Stimulated activated naive CD8-positive, alpha-beta T cell treated with anti-CD3 and anti-CD28 coated beads, Interleukin-15, Interleukin-2, amounts not matched to agents 100 ng/mL and 50 ng/mL, for 24 hours (primary cell): ENCODE results near the gene JAKMIP2.

Experiments
- H3K27ac Mint-ChIP-seq: one replicate; pipeline ENCODE4 v1.8.0; 2021; ENCODE audit warnings: mild to moderate bottlenecking, mixed read lengths
- H3K27me3 Mint-ChIP-seq: one replicate; pipeline ENCODE4 v1.8.0; 2021; ENCODE audit warnings: mixed read lengths
- H3K36me3 Mint-ChIP-seq: one replicate; pipeline ENCODE4 v1.8.0; 2021; ENCODE audit warnings: low read depth, mixed read lengths
- H3K4me1 Mint-ChIP-seq: one replicate; pipeline ENCODE4 v1.8.0; 2021; ENCODE audit warnings: low read depth, mixed read lengths
- H3K4me3 Mint-ChIP-seq: one replicate; pipeline ENCODE4 v1.8.0; 2021; ENCODE audit warnings: mild to moderate bottlenecking, mixed read lengths
- H3K9me3 Mint-ChIP-seq: one replicate; pipeline ENCODE4 v1.8.0; 2021; ENCODE audit warnings: mixed read lengths

Gene JAKMIP2

DNA sequence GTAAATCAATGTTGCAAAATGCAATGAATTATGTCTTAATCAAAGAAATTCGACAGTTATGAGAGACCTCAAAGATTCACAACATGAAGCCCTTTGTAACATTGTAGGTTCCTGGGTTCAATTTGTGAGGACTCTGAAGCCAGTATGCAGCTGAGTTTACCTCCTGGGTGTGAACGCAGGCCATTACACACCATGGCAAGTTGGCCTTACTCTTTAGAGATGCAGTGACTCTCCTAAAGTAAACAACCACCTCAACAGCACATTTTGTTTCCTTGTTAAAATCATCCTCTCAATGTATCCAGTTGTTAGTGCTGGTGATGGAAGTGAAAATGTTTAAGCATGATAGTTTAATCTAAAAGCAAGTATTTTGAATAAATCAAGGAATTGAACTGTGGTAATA is 73.8 kb downstream of the JAKMIP2 start:
- no peak overlapping the region for H3K4me3 Mint-ChIP-seq

DNA sequence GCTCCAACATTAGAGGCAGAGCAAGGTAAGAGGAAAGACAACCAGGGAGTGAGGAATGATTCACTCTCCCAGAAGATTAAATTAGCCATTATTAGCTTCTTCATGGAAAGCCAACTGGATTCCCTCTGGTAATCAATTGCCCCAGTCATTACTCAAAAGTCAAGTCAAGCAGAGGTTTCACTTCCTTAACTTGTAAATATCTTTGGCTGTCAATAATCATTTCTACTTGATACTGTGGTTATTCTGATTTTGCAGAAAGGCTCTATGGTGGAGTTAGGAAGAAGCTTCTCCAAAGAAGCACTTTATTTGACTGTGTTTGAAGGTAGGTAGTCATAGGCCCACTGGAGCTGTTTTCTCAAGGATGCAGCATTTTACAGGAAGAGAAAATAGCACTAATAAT is 78.0 kb downstream of the JAKMIP2 start:
- Mint-ChIP-seq H3K27ac (no peak overlapping the region), H3K9me3 (no peaks in the 10 kb centered on the region), H3K36me3 (no peaks in the 10 kb centered on the region), H3K27me3 (no peaks in the 10 kb centered on the region), H3K4me1 (no peaks in the 10 kb centered on the region), H3K4me3 (no peak overlapping the region)

More for the DNA sequence above, 73.8 kb downstream of the JAKMIP2 start:
- Mint-ChIP-seq H3K9me3 (no peaks in the 10 kb centered on the region), H3K4me1 (no peaks in the 10 kb centered on the region), H3K27ac (no peak overlapping the region), H3K27me3 (no peaks in the 10 kb centered on the region), H3K36me3 (no peaks in the 10 kb centered on the region)

DNA sequence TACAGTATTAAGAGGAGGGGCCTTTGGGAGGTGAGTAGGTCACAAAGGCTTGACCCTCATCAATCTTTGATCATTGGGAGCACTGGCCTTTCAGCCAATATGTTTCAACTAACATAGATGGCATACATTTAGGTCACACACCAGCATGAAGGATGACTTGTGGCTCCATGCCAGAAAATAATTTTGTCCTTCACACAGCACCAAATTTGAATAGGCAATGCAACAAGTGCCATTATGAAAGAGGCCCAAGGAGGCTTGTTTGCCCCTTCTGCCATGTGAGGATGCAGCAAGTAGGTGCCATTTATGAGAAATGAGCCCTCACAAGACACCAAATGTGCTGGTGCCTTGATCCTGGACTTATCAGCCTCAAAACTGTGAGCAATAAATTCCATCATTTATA is 81.1 kb downstream of the JAKMIP2 start:
- Mint-ChIP-seq H3K4me3 (no peak overlapping the region), H3K27me3 (no peaks in the 10 kb centered on the region), H3K4me1 (no peaks in the 10 kb centered on the region), H3K27ac (no peak overlapping the region), H3K36me3 (peaks cover 21% of the 10 kb centered on the region), H3K9me3 (peaks cover 18% of the 10 kb centered on the region)

DNA sequence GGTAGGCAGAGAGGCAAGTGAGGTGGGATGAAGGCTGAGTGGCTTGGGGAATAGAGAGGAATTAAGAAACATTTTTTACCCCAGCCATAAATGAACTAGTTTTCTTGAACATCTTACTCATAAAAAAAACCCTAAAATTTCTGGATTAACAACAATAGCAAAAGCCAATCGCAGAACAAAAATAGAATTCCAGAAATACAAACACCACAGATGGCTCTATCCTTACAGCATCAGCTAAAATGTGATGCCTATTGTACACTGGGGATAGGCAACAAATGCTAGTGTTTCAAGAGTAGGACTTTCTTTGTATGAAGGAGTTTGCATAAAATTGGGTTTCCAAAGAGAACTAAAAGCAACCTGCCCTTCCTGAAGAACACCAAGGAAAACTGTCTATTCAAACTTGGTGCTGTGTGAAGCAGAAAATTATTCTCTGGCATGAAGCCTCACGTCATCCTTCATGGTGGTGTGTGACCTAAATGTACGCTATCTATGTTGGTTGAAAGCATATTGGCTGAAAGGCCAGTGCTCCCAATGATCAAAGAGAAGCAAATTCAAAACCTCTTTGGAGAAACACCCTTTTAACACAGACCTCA is 82.9 kb downstream of the JAKMIP2 start:
- H3K27ac Mint-ChIP-seq: no peak overlapping the region
- H3K9me3 Mint-ChIP-seq: peaks cover 19% of the 10 kb centered on the region
- no peaks in the 10 kb centered on the region for H3K27me3 Mint-ChIP-seq
- no peak overlapping the region for H3K4me3 Mint-ChIP-seq
- no peaks in the 10 kb centered on the region for H3K4me1 Mint-ChIP-seq
- peaks cover 24% of the 10 kb centered on the region for H3K36me3 Mint-ChIP-seq

DNA sequence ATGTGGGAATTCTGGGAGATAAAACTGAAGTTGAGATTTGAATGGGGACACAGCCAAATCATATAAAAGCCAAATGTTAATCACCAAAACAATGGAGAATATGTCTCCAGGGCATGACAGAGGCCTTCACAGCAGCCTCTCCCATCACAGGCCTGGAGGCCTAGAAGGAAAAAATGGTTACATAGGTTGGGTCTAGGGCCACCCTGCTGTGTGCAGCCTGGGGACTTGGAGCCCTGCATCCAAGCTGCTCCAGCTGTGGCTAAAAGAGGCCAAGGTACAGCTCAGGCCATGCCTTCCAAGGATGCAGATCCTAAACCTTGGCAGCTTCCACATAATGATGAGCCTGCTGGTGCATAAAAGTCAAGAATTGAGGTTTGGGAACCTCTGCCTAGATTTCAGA is 85.1 kb downstream of the JAKMIP2 start:
- no peak overlapping the region for H3K27ac Mint-ChIP-seq
- peaks cover 26% of the 10 kb centered on the region for H3K36me3 Mint-ChIP-seq
- no peaks in the 10 kb centered on the region for H3K27me3 Mint-ChIP-seq
- H3K4me1 Mint-ChIP-seq: no peaks in the 10 kb centered on the region
- H3K9me3 Mint-ChIP-seq: peaks cover 19% of the 10 kb centered on the region
- no peak overlapping the region for H3K4me3 Mint-ChIP-seq

DNA sequence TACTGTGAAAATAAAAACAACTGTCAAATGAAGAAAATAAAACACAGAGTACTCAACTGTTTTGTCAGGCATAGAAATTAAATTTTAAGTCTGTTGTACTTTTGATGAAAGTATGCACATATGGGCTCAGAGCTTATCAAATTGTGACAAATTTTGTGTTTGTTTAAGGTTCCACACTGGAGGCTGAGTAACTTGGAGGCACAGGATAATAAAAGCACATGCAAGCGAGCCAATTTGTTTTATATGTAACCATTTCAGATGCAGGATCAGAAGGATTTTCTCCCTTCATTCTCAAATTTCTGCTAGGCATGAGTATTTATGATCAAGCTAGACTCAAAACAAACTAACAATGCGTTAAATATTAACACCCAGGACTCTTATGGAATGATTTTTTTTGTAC is 87.8 kb downstream of the JAKMIP2 start:
- Mint-ChIP-seq H3K27ac (no peak overlapping the region), H3K9me3 (peaks cover 19% of the 10 kb centered on the region), H3K4me1 (no peaks in the 10 kb centered on the region), H3K4me3 (no peak overlapping the region), H3K36me3 (peaks cover 26% of the 10 kb centered on the region), H3K27me3 (no peaks in the 10 kb centered on the region)

DNA sequence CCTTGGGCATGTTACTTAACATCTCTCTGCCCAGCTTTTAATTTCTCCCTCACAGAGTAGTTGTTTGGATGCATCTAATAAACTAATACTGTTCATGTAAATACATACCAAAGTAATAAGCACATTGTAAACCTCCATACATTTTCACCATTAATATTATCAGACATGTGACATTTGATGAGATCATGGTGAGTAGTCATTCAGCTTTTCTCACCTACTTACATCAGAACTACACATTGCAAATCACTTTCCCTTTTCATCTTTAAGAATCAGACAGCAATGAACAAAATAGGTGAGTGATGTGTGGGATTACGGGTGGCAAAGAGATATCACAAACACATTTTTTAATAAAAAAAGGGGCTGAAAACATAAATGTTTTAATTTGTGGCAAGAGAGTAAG is 89.3 kb downstream of the JAKMIP2 start:
- no peaks in the 10 kb centered on the region for H3K4me1 Mint-ChIP-seq
- no peaks in the 10 kb centered on the region for H3K27me3 Mint-ChIP-seq
- peaks cover 15% of the 10 kb centered on the region for H3K36me3 Mint-ChIP-seq
- peaks cover 8% of the 10 kb centered on the region for H3K9me3 Mint-ChIP-seq
- no peak overlapping the region for H3K4me3 Mint-ChIP-seq
- no peak overlapping the region for H3K27ac Mint-ChIP-seq

DNA sequence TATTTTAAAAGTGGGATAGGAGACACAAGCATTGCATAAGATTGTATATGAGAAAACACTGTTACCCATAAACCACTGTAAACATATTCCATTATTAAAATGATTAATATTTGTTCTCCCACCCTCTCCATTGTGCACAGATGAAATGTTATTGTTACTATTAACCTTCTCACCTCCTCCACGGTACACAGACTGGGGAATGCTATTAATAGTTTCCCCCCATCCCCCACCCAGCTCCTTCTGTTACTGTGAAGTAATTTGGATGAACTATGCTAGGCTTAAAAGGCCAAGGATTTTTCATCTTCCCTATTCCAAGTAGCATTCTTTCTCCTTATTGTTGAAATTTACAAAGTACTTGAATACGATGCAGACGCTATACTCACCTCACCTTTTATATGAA is 91.4 kb downstream of the JAKMIP2 start:
- Mint-ChIP-seq H3K27ac (no peak overlapping the region), H3K4me3 (no peak overlapping the region), H3K9me3 (no peaks in the 10 kb centered on the region), H3K36me3 (peaks cover 4% of the 10 kb centered on the region), H3K4me1 (no peaks in the 10 kb centered on the region), H3K27me3 (no peaks in the 10 kb centered on the region)

DNA sequence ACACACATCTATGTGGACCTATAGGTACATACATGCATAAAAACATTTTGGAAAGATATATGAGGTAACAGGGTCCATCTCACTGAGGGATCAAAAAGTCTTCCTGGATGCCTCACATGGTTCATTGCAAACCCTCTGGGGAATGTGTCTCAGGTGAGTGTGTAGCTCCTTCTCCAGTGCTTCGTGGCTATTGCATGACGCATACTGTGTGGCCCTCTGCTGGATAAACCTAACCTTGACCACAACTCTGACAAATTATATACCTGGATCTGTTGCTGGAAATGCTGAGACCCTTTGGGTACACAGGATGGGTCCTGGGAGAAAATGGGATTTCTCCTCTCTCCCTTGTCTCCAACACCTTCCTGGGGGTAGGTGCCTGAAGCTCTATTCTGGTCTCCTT is 91.9 kb downstream of the JAKMIP2 start:
- no peaks in the 10 kb centered on the region for H3K4me1 Mint-ChIP-seq
- peaks cover 4% of the 10 kb centered on the region for H3K36me3 Mint-ChIP-seq
- no peaks in the 10 kb centered on the region for H3K9me3 Mint-ChIP-seq
- H3K27me3 Mint-ChIP-seq: no peaks in the 10 kb centered on the region
- H3K27ac Mint-ChIP-seq: no peak overlapping the region
- H3K4me3 Mint-ChIP-seq: no peak overlapping the region

DNA sequence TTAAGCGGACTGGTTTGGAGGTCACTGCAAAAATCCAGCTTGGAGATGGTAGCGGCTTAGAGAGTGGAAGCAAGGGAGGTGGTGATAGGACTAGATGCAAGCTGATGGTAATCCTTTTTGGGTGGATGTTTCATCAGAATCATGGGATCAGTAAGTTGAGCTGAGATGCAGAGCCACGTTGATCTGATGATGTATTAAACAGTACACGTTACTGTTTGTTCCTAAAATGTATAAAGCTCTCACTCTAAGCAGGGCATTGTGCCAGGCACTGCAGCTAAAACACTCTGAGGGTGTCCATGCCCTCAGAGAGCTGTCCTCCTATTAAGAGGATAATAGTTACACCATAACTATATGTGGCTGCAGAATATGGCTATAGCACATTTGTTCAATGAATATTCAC is 93.1 kb downstream of the JAKMIP2 start:
- no peaks in the 10 kb centered on the region for H3K27me3 Mint-ChIP-seq
- no peaks in the 10 kb centered on the region for H3K4me1 Mint-ChIP-seq
- no peaks in the 10 kb centered on the region for H3K9me3 Mint-ChIP-seq
- no peak overlapping the region for H3K27ac Mint-ChIP-seq
- no peak overlapping the region for H3K4me3 Mint-ChIP-seq
- H3K36me3 Mint-ChIP-seq: peaks cover under 1% of the 10 kb centered on the region

DNA sequence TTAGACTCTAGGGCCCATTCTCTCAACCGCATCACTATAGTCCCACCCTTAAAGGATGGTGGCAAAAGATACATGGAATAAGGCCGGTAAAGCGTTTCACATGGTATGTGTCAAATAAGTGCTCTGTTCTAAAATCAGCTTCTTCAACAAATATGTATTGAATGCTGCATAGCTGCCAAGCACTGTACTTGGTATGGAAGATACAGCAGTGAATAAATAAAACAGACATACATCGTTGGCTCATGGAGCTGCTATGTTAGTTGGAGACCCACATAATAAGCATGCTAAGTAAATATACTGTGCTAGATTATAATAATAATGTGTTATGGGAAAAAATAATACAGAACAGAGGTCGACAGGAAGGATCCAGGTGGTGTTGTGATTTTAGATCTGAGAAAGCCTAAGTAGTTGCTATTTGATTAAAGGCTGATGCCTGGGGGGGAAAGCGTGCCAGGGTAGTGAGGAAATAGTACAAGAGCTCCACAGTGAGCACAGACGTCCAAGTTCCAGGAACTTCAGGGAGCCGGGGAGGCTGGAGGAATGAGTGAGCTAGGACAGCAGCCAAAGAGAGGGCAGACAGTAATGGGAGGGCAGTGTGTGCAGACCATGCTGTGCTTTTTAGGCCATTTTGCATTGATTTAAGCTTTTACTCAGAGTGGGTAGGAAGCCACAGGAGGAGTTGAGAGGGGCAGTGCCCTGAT is 93.7 kb downstream of the JAKMIP2 start:
- H3K27ac Mint-ChIP-seq: no peak overlapping the region
- H3K27me3 Mint-ChIP-seq: no peaks in the 10 kb centered on the region
- H3K9me3 Mint-ChIP-seq: no peaks in the 10 kb centered on the region
- no peaks in the 10 kb centered on the region for H3K36me3 Mint-ChIP-seq
- H3K4me1 Mint-ChIP-seq: no peaks in the 10 kb centered on the region
- H3K4me3 Mint-ChIP-seq: no peak overlapping the region

DNA sequence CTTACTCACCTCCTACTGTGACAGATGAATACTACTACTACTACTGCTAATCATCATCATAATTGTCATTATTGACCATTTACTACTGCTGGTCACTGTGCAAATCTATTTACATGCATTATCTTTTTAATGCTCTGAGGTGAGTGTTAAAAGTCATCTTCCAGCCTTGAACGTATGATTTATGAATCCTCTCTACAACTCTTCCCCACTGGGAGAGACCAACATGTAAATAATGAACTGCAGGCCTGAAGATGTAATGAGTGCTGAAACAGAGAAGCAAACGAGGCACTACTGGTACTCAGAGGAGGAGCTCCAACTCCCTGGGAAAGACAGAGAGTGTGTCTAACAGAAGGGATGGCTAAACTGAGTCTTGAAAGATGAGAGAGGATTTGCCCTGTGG is 95.4 kb downstream of the JAKMIP2 start:
- no peaks in the 10 kb centered on the region for H3K4me1 Mint-ChIP-seq
- no peaks in the 10 kb centered on the region for H3K36me3 Mint-ChIP-seq
- no peaks in the 10 kb centered on the region for H3K27me3 Mint-ChIP-seq
- H3K4me3 Mint-ChIP-seq: no peak overlapping the region
- H3K9me3 Mint-ChIP-seq: no peaks in the 10 kb centered on the region
- H3K27ac Mint-ChIP-seq: no peak overlapping the region

DNA sequence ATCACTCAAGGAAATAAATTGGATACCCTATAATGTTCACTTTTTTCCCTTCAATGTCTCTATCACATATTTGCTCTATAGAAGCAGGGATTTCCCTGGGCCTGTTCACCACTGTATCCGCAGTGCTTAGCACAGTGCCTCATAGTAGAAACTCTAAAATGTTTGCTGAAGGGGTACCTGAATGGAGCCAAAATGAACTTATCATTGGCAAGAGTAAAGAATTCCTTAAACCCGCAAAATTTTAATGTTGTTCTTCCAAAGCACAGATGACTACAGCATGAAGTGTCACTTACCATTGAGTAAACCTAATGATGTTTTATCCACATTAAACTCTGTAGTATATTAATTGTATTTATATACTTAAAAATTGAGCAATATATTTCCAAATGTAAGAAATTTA is 96.1 kb downstream of the JAKMIP2 start:
- Mint-ChIP-seq H3K4me3 (no peak overlapping the region), H3K9me3 (no peaks in the 10 kb centered on the region), H3K36me3 (no peaks in the 10 kb centered on the region), H3K27ac (no peak overlapping the region), H3K27me3 (no peaks in the 10 kb centered on the region), H3K4me1 (no peaks in the 10 kb centered on the region)

DNA sequence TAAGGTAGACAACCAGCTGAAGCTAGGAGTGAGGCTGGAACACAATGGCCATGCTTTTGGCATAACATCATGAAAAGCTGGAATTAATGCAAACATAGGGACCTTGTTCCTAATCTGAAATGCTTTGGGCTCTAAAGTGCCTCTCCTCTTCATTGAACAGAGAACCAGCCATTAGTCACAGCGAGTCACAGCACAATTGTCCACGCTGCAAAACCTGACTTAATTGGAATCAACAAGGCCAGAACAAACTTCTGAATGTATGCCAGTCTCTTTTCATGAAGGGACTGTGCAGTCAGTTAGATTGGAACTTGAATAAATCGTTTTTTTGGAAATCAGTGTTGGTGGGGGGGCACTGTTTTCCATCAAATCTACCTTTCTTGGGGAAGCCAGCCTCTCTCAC is 96.5 kb downstream of the JAKMIP2 start:
- H3K4me1 Mint-ChIP-seq: no peaks in the 10 kb centered on the region
- H3K9me3 Mint-ChIP-seq: no peaks in the 10 kb centered on the region
- H3K27ac Mint-ChIP-seq: no peak overlapping the region
- no peak overlapping the region for H3K4me3 Mint-ChIP-seq
- no peaks in the 10 kb centered on the region for H3K36me3 Mint-ChIP-seq
- H3K27me3 Mint-ChIP-seq: no peaks in the 10 kb centered on the region

DNA sequence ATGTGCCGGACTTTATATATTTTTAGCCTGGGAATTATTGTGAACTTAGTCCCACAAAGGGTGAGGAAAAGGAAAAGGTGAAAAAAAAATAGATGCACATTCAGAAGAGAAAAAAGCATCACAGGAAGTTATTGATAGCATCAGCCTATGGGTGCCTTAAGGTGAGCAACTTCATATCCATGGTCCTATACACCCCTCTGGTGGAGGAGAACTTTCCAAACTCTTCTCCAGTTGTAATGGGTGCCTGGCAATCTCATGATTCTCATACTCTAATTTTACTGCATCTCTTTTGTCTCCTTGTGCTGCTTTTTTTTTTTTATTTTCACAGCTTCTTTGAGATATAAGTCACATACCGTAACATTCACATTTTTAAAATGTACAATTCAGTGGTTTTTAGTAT is 107.4 kb downstream of the JAKMIP2 start:
- Mint-ChIP-seq H3K4me1 (no peaks in the 10 kb centered on the region), H3K27me3 (no peaks in the 10 kb centered on the region), H3K4me3 (no peak overlapping the region), H3K9me3 (no peaks in the 10 kb centered on the region), H3K27ac (no peak overlapping the region), H3K36me3 (peaks cover 4% of the 10 kb centered on the region)

DNA sequence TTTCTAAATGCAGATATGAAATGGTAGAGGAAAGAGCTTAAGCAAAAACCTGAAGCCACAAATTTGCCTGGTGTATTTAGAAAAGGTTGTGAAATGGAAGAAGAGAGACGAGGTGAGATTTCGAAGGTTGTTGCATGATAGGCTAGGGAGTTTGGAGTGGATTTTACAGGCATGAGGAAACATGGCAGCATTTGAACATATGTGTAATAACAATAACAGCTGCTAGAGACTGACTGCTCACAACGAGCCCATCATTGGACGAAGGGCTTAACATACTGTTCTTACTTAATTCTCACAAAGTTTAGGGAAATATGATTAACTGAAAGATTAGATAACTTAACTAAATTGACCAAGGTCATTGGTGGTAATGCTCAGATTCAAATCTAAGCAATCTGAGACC is 108.1 kb downstream of the JAKMIP2 start:
- no peak overlapping the region for H3K27ac Mint-ChIP-seq
- no peak overlapping the region for H3K4me3 Mint-ChIP-seq
- no peaks in the 10 kb centered on the region for H3K4me1 Mint-ChIP-seq
- H3K9me3 Mint-ChIP-seq: no peaks in the 10 kb centered on the region
- H3K36me3 Mint-ChIP-seq: peaks cover 4% of the 10 kb centered on the region
- H3K27me3 Mint-ChIP-seq: no peaks in the 10 kb centered on the region
